Natural killer cell (primary cell): Measurements from ENCODE around the gene COX20. TPM values are rescaled to one million over a fixed set of nuclear protein-coding genes. Genes with fewer than 3 reads are reported as not detected.

ENCODE experiments used
- ATAC-seq, 3 donors: fragments of 150-1000 bp in 2 of 3; fragments of 200-7000 bp in 1 of 3; cut with Tn5 transposase; 1 replicate in 1 of 3; 2 replicates in 2 of 3; pipeline ENCODE4 v1.10.0; 2021; ENCODE audit warnings: mild to moderate bottlenecking in 2 of 3, moderate library complexity in 2 of 3
- DNase-seq, 2 donors: peaks; one replicate each; pipeline versions ENCODE4 v3.0.0 to v3.0.0-alpha.2; 2013 to 2021; ENCODE audit warnings: mixed read lengths in 1 of 2
- H3K27ac ChIP-seq: one replicate; pipeline ENCODE4 v1.5.1; 2013; ENCODE audit warnings: mild to moderate bottlenecking, low read length
- H3K27me3 ChIP-seq: one replicate; pipeline ENCODE4 v1.6.1; 2013; ENCODE audit warnings: low read length; ENCODE audit not compliant: control insufficient read depth, insufficient read depth
- H3K36me3 ChIP-seq: one replicate; pipeline ENCODE4 v1.6.1; 2013; ENCODE audit warnings: low read length; ENCODE audit not compliant: control insufficient read depth, insufficient read depth
- H3K4me1 ChIP-seq: one replicate; pipeline ENCODE4 v1.6.1; 2013; ENCODE audit warnings: low read length; ENCODE audit not compliant: control insufficient read depth, insufficient read depth
- H3K4me3 ChIP-seq: one replicate; pipeline ENCODE4 v1.5.1; 2013; ENCODE audit warnings: low read length
- H3K9me3 ChIP-seq: one replicate; pipeline ENCODE4 v1.6.1; 2013; ENCODE audit warnings: low read length; ENCODE audit not compliant: control insufficient read depth, insufficient read depth
- H3K27ac Mint-ChIP-seq, 2 donors: one replicate each; pipeline ENCODE4 v1.8.0; 2022; ENCODE audit warnings: mild to moderate bottlenecking in 2 of 2, mixed read lengths in 2 of 2, moderate library complexity in 1 of 2
- H3K27me3 Mint-ChIP-seq, 2 donors: one replicate each; pipeline ENCODE4 v1.8.0; 2022; ENCODE audit warnings: low read depth in 2 of 2, mixed read lengths in 2 of 2
- H3K36me3 Mint-ChIP-seq: one replicate; pipeline ENCODE4 v1.8.0; 2022; ENCODE audit warnings: mixed read lengths
- H3K4me1 Mint-ChIP-seq, 2 donors: one replicate each; pipeline ENCODE4 v1.8.0; 2022; ENCODE audit warnings: mixed read lengths in 2 of 2
- H3K4me3 Mint-ChIP-seq: one replicate; pipeline ENCODE4 v1.8.0; 2022; ENCODE audit warnings: mild to moderate bottlenecking, moderate library complexity, mixed read lengths
- H3K9me3 Mint-ChIP-seq, 2 donors: one replicate each; pipeline ENCODE4 v1.8.0; 2022; ENCODE audit warnings: mixed read lengths in 2 of 2
- CTCF ChIP-seq: fragments of 200-600 bp; IDR thresholded peaks from one replicate; pipeline ENCODE4 v1.8.0; 2022; ENCODE audit warnings: antibody characterized with exemption
- WGBS: methylation state at CpG from one replicate; pipeline ENCODE4 v1.1.7; 2013; ENCODE audit warnings: missing lambda C conversion rate; ENCODE audit not compliant: insufficient coverage; 5-methylcytosine and 5-hydroxymethylcytosine counted together
- intact Hi-C: fragments of 100-400 bp; cut with micrococcal nuclease; formaldehyde crosslinking; loops from one replicate; pipeline ENCODE4 v1.14.2; 2022
- total RNA-seq, 4 donors: library from RNA; stranded (reverse); fragments of 120-200 nt in 1 of 4; gene quantifications; one replicate each; pipeline versions ENCODE4 v1.2.3 to v1.2.4, GENCODE V29; 2013 to 2022

Gene COX20
- total RNA-seq, 3 donors from 2014 or later (not counting 1 experiment from before 2014, with no cell fraction given), result 24.3 to 25.4 (median 24.9) TPM

GRCh38 chr1:244866355-244866754 is 30.9 kb downstream of the COX20 start:
- H3K4me3 Mint-ChIP-seq, result peak overlapping the region; percentile 42
- no peaks in the 10 kb centered on the region for H3K9me3 Mint-ChIP-seq
- H3K4me1 ChIP-seq, result peaks cover 21% of the 10 kb centered on the region
- DNase-seq (no peak), ATAC-seq (no peak)
- H3K36me3 Mint-ChIP-seq, result no peaks in the 10 kb centered on the region
- 75% methylated on average over 1 of the region's 1 CpG for WGBS
- peak overlapping the region; percentile 38 to 98 for H3K27ac Mint-ChIP-seq
- no peaks in the 10 kb centered on the region for H3K27me3 Mint-ChIP-seq
- intact Hi-C loops, result loop anchor here (10.0 kb wide), 1 partner anchor 412 kb away; the partner anchor contains the start of gene ADSS2
- no peak for TF ChIP-seq CTCF
- peaks cover 40 to 56% of the 10 kb centered on the region in 2 donors for H3K4me1 Mint-ChIP-seq
- no peaks in the 10 kb centered on the region for H3K9me3 ChIP-seq
- no peaks in the 10 kb centered on the region for H3K27me3 ChIP-seq
- no peak overlapping the region for H3K27ac ChIP-seq
- no peak overlapping the region for H3K4me3 ChIP-seq
- peaks cover 4% of the 10 kb centered on the region for H3K36me3 ChIP-seq

GRCh38 chr1:244868484-244869363 is 33.3 kb downstream of the COX20 start:
- H3K4me1 Mint-ChIP-seq, result peaks cover 25 to 37% of the 10 kb centered on the region in 2 donors
- peak overlapping the region; percentile 74 to 89 for H3K27ac Mint-ChIP-seq
- no peaks in the 10 kb centered on the region for H3K27me3 Mint-ChIP-seq
- Histone ChIP-seq H3K9me3 (no peaks in the 10 kb centered on the region), H3K27ac (no peak overlapping the region), H3K36me3 (no peaks in the 10 kb centered on the region), H3K27me3 (no peaks in the 10 kb centered on the region), H3K4me3 (no peak overlapping the region), H3K4me1 (peaks cover 18% of the 10 kb centered on the region)
- no peaks in the 10 kb centered on the region for H3K36me3 Mint-ChIP-seq
- no peak for DNase-seq
- no peak for ATAC-seq
- 96% methylated on average over 20 of the region's 23 CpGs for WGBS
- intact Hi-C loops, result loop anchor here (10.0 kb wide), 1 partner anchor 414 kb away; the partner anchor contains the start of gene ADSS2
- H3K9me3 Mint-ChIP-seq, result no peaks in the 10 kb centered on the region
- no peak for TF ChIP-seq CTCF
- peak overlapping the region; percentile 37 for H3K4me3 Mint-ChIP-seq

GRCh38 chr1:244869364-244869827 is 33.9 kb downstream of the COX20 start:
- Histone ChIP-seq H3K9me3 (no peaks in the 10 kb centered on the region), H3K36me3 (no peaks in the 10 kb centered on the region), H3K4me1 (peaks cover 18% of the 10 kb centered on the region), H3K27me3 (no peaks in the 10 kb centered on the region), H3K4me3 (no peak overlapping the region), H3K27ac (peak overlapping the region; percentile 24)
- Mint-ChIP-seq H3K36me3 (no peaks in the 10 kb centered on the region), H3K9me3 (no peaks in the 10 kb centered on the region), H3K4me1 (peaks cover 25 to 30% of the 10 kb centered on the region in 2 donors), H3K27me3 (no peaks in the 10 kb centered on the region), H3K27ac (peak overlapping the region; percentile 74 to 89), H3K4me3 (peak overlapping the region; percentile 37)
- no peak for TF ChIP-seq CTCF
- no peak for ATAC-seq
- DNase-seq, result no peak
- 93% methylated on average over 12 of the region's 12 CpGs for WGBS
- intact Hi-C loops, result loop anchor here (10.0 kb wide), 1 partner anchor 415 kb away; the partner anchor contains the start of gene ADSS2
